HL-60/S4 treated with phorbol 12-myristate 13-acetate at 8.2 ng/mL for 4 days and 3 days (cell line): Measurements from ENCODE around the gene ZCCHC3.
"Not testable (repeated sequence)": the region's sequence is repeated elsewhere in the genome, so short reads cannot be mapped to it uniquely, and the experiment has no call there.

Experiments used
- in situ Hi-C: fragments of 300-500 bp; cut with MboI; formaldehyde crosslinking; loops from 2 replicates; pipeline ENCODE4 v1.15.0; 2022; ENCODE audit warnings: low sequenced_read_pairs

Gene ZCCHC3

GRCh38 chr20:336040-336439, 38.7 kb downstream of the ZCCHC3 start:
- in situ Hi-C loops, result not testable (repeated sequence)

- in situ Hi-C loops, result no loop called here
Measured at GRCh38 chr20:341682-342081, 44.3 kb downstream of the ZCCHC3 start.

- in situ Hi-C loops, result no loop called here
Measured at GRCh38 chr20:343107-343506, 45.7 kb downstream of the ZCCHC3 start.

GRCh38 chr20:346033-346639, 48.8 kb downstream of the ZCCHC3 start:
- in situ Hi-C loops, result no loop called here

GRCh38 chr20:346640-347316, 49.4 kb downstream of the ZCCHC3 start, which contains the start of gene NRSN2:
Gene NRSN2, plus strand, starts transcription at chr20:347111. Its CDS starts 2,533 bp downstream, at chr20:349644.
- in situ Hi-C loops, result no loop called here

- in situ Hi-C loops, result no loop called here
Measured at GRCh38 chr20:347317-347639, 49.9 kb downstream of the ZCCHC3 start.

GRCh38 chr20:347640-348484, 50.5 kb downstream of the ZCCHC3 start:
- in situ Hi-C loops, result no loop called here

GRCh38 chr20:348972-349841, 51.8 kb downstream of the ZCCHC3 start:
- in situ Hi-C loops, result no loop called here
